ENCODE data around the gene CHST11.
A peak's percentile ranks its signal among the peaks of the same experiment; 100 is the strongest.

CHST11 gene

GRCh38 chr12:104667139-104667538 lies 210.4 kb downstream of the CHST11 start:
- peak; percentile 33 to 53 for DNase-seq
- TF ChIP-seq POLR2A (IDR thresholded peaks at IDR 0.05; ENCODE audit: low read length) (no peak), GATA1 (IDR thresholded peaks at IDR 0.05; ENCODE audit: low read depth, low read length) (no peak)

GRCh38 chr12:104668274-104668718 lies 211.5 kb downstream of the CHST11 start:
- TF ChIP-seq GATA1 (IDR thresholded peaks at IDR 0.05; ENCODE audit: low read depth, low read length) (no peak), POLR2A (IDR thresholded peaks at IDR 0.05; ENCODE audit: low read length) (no peak)
- DNase-seq = peak; percentile 21 to 44

- DNase-seq = peak; percentile 10 to 17
- TF ChIP-seq POLR2A (IDR thresholded peaks at IDR 0.05; ENCODE audit: low read length) = no peak
- TF ChIP-seq GATA1 (IDR thresholded peaks at IDR 0.05; ENCODE audit: low read depth, low read length) = no peak
Measured at GRCh38 chr12:104669089-104669721, 212.5 kb downstream of the CHST11 start.

- TF ChIP-seq POLR2A (IDR thresholded peaks at IDR 0.05; ENCODE audit: low read length) (no peak), GATA1 (IDR thresholded peaks at IDR 0.05; ENCODE audit: low read depth, low read length) (no peak)
- DNase-seq = no peak
Measured at GRCh38 chr12:104669851-104670337, 213.1 kb downstream of the CHST11 start.

- TF ChIP-seq GATA1 (IDR thresholded peaks at IDR 0.05; ENCODE audit: low read depth, low read length) = no peak
- TF ChIP-seq POLR2A (IDR thresholded peaks at IDR 0.05; ENCODE audit: low read length) = no peak
- peak in 1 of 2 experiments; percentile 22 for DNase-seq
Measured at GRCh38 chr12:104670439-104671408, 214.0 kb downstream of the CHST11 start.

- TF ChIP-seq POLR2A (IDR thresholded peaks at IDR 0.05; ENCODE audit: low read length) = no peak
- TF ChIP-seq GATA1 (IDR thresholded peaks at IDR 0.05; ENCODE audit: low read depth, low read length) = no peak
- peak; percentile 84 to 91 for DNase-seq
Measured at GRCh38 chr12:104671409-104672095, 214.8 kb downstream of the CHST11 start.

- DNase-seq = no peak
- TF ChIP-seq GATA1 (IDR thresholded peaks at IDR 0.05; ENCODE audit: low read depth, low read length) (no peak), POLR2A (IDR thresholded peaks at IDR 0.05; ENCODE audit: low read length) (no peak)
Measured at GRCh38 chr12:104672096-104672445, 215.3 kb downstream of the CHST11 start.

GRCh38 chr12:104672501-104673265 lies 215.9 kb downstream of the CHST11 start:
- no peak for DNase-seq
- TF ChIP-seq POLR2A (IDR thresholded peaks at IDR 0.05; ENCODE audit: low read length) (no peak), GATA1 (IDR thresholded peaks at IDR 0.05; ENCODE audit: low read depth, low read length) (no peak)

GRCh38 chr12:104673294-104673693 lies 216.5 kb downstream of the CHST11 start:
- no peak for DNase-seq
- TF ChIP-seq GATA1 (IDR thresholded peaks at IDR 0.05; ENCODE audit: low read depth, low read length) (no peak), POLR2A (IDR thresholded peaks at IDR 0.05; ENCODE audit: low read length) (no peak)

- TF ChIP-seq POLR2A (IDR thresholded peaks at IDR 0.05; ENCODE audit: low read length) (no peak), GATA1 (IDR thresholded peaks at IDR 0.05; ENCODE audit: low read depth, low read length) (no peak)
- DNase-seq = no peak
Measured at GRCh38 chr12:104673696-104674482, 217.1 kb downstream of the CHST11 start.

- no peak for DNase-seq
Measured at GRCh38 chr12:104676636-104677035, 219.9 kb downstream of the CHST11 start.

GRCh38 chr12:104677441-104678089 lies 220.8 kb downstream of the CHST11 start:
- DNase-seq = no peak
- TF ChIP-seq GATA1 (IDR thresholded peaks at IDR 0.05; ENCODE audit: low read depth, low read length) (no peak), POLR2A (IDR thresholded peaks at IDR 0.05; ENCODE audit: low read length) (no peak)

More at GRCh38 chr12:104676636-104677035, 219.9 kb downstream of the CHST11 start:
- TF ChIP-seq POLR2A (IDR thresholded peaks at IDR 0.05; ENCODE audit: low read length) = no peak
- no peak for TF ChIP-seq GATA1 (IDR thresholded peaks at IDR 0.05; ENCODE audit: low read depth, low read length)
